GM04503 (cell line): ENCODE measurements around the gene ZFYVE28.

ENCODE experiments used
- DNase-seq: peaks from one replicate; pipeline ENCODE4 v3.0.0-alpha.2; 2012; ENCODE audit warnings: low read depth

ZFYVE28 gene

DNA sequence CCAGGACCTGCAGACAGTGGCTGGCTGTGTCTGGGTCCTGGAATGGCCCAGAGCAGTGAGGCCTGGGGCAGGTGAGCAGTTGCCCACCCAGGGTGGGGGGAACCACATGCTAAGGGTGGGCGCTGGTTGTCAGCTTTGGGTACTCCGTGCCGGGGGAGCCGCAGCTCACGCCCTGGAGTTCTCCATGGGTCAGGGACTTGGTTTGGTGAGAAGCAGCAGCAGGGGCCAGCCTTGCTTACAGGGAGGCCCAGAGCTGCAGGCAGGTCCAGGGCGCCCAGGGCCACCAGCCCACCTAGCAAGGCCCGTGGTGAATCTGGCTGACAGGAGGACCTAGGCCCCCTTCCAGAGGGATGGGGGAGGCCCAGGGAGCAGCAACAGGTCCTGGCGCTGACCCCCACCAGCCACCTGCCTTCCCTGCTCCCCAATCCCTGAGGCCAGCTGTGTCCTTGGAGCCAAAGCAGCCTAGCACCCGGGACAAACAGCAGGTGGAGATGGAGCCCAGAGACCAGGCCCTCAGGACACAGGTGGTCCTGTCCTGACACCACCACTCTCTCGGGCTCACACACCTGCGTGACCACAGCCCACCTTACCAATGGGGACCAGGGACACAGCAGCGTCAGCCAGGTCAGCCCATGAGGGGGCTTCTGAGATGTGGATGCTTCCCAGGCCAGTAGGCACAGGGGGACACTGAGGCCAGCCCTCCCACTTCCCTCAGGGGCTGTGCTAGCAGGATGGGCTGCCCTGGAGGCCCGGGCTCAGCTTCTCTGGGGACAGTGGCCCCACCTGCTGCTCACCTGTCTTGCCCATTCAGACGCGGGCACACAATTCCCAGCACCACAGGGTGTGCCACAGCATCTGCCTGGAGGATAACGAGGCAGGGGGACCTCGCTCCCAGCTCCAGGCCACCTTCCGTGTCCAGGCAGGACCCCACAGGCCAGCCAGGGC lies 160.1 kb downstream of the ZFYVE28 start:
- no peak for DNase-seq

DNA sequence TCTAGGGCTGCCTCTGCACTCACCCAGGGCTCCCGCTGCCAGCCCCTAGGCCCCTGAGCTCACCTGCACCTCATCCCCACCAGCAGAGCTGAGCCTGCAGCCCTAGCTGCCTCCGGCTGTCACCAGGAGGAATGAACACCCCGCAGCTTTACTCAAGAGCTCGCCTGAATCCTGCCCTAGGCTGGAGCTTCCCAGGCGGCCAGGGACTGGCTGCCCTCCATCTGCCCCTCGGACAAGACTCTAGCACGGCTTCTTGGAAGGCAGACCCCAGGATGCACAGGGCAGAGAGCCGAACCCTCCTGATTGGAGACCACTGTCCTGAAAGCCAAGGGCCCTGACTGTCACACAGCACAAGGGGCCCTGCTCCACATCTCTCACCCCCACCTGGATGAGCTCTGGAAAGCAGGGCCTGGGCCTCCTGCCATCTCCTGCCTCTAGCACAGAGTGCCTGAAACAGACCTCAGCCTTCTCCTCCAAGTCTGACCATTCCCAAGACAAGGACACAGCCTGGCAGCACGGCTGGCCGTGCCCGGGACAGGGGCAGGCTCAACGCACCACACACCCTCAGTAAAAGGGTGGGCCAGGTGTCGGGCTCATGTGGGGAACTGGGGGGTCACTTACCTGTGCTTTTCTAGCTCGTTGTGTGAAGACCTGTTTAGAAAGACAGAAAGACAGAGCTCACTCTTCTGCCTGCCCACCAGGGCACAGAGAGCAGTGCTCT lies 160.9 kb downstream of the ZFYVE28 start:
- no peak for DNase-seq

DNA sequence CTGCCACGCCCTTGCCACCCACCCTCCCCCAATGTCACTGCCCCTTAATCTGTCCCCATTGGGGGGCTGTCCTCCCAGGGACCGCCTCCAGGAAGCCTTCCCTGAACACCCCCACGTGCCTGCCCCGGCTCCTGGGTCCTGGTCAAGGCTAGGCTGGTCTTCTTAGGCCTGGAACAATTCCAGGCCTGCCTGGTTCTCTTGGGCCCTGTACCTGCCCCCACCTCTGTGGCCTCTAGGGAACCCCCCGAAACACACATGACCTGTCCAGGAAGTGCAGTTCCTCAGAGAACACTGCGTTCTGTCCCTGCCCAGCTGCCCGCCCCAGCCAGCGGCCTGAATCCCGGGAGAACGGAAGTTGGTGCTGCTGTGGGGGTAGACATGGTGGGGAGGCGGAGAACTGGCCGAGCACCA lies 161.7 kb downstream of the ZFYVE28 start:
- no peak for DNase-seq

DNA sequence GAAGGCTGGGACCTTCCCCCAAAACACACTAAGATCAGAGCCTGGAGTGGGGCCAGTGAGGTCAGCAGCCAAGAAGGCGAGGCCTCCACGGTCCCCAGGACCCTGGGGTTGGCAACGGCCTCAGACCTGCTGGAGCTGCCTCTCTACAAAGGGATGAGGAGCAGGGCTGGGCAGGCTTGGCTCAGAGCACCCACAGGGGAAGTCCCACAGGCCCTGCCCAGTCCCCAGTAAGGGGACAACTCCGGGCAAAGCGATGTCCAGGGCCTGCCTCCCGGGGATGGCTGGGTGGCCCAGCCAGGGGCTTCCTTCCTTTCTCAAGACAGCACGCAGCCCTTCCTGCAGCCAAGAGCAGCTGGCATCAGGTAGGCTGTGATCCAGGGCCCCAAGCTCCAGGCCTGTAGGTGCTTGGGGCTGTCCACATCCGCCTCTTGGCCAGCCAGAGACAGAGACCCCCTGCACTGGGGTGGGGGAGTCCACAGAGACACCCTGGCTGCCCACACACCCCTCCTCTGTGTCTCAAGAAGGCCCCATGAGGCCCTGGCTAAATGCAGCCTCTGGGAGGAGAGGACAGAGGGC lies 162.2 kb downstream of the ZFYVE28 start:
- no peak for DNase-seq

DNA sequence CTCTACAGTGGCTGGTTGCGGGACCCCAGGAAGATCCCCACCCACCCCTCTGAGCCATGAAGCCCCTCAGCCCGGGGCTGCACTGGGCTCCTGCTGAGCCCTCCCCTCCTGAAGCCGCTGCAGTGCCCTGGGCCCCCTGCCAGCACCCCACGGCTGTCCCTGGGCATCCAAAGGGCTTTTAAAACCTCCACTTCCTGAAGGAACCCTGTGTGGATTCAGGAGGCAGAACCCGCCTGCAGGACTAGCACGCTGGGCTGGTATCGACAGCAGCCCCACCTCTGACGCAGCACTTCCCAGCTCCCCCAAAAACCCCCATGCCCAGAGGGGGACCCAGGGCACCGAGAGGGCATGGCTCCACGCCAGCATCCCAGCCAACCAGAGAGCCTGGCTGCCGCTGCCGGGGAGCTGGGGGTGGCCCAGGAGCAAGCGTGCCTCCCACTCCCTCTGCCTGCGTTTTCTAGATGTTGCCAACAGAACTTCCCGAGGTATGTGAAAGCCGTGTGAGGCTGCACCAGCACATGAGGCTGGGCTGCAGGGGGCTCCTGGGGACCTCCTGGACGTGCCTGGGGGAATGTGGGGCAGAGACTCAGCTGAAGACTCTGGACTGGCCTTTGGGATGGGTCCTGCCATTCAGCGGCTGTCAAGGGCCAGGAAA lies 162.8 kb downstream of the ZFYVE28 start:
- DNase-seq, result no peak

DNA sequence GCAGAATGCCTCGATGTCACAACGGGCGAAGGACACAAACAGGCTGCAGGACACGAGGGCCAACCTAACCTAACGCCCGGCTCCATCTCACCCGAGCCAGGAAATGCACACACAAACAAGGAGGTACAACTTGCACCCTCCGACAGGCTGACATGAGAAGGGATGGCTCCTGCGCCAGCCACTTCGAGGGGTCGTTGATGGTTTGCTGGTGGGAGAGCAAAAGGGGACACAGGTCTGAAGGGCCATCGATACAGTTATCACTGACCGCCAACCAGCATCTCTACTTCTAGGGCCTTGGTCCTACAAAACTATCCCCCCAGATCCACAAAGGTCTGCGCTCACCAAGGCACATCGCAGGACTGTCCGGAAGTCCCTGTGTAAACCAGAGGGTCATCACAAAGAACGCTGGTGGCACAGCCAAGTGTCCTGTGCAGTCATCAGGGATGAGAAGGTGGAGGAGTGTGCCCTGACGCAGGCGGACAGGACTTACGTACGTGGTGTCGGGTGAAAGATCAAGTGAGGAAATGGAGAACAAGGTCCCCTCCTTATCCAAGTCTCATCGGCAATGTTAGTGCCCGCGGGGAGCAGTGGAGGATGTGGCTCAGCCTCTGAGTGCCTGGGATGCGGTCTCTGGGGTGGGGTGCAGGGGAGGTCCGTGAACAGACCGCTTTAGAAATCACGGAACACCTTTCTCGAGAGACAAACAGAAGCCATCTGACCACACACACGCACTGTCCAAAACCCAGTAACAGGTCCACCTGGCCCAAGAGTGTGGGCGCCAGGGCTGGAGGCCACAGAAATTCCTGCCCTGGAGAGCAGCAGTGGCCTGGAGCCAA lies 163.6 kb downstream of the ZFYVE28 start:
- DNase-seq, result no peak

DNA sequence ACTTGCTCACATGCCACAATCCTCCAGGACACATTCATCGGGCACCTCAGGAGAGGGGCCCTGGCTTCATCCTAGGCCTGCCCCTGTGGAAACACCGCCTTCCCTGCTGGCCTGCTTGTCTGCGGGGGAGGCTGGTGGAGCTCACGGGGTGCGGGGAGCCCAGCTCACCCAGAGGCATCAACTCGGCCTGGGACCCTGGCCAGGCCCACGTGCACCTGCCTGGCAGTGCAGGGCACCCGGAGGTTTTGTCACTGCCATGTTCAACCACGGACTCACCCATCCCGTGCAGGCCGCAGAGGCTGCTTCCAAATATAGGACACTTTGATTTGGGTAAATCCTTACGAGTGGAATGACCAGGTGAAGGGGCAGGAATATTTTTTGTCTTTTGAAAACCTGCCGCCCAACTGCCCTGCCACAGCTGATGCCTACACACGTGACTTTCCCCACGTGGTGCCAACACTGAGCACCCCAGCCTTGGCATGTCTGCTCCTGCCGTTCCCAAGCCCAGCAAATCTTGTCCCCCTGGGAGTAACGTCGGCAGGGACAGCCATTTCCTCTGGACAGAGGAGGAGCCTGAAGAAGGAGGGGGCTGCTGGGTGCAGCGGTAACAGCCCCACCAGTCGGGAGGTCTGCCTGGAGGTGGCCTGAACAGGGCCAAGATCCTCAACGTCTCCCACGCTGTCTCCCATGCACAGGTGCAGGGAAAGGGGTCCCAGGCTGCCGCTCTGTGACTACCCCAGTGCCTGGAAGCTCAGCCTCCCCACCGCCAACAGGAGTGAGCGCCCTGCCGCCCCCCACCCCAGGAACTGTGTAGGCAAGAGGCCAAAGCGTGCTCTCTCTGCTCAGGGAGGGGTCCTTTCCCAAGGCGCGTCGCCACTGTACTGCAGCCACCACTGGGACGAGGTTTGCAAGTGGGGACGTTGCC lies 165.0 kb downstream of the ZFYVE28 start:
- DNase-seq, result no peak

DNA sequence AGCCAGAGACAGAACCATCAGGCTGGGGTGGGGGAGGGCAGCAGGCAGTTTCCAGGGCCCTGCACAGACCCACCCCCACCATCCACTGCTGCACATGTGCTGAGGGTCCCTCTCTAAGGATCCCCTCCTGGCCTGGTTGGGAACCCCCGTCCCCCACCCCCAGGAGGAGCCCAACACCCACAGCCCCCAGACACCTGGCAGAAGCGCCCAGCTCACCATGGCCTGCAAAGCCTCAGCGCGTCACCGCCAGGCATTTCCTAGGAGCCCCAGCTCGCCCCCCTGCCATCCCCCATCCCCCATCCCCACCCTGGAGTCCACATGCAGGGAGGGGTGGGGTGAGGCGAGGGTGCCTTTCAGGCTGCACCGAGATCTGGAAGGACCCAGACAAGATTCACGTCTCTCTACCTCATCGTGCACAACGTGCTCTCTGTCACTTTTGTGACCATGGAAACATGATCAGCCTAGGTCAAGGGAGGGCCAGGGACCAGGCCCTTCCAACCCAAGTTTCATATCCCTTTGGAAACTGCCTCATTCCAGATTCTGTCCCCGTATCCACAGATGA lies 165.8 kb downstream of the ZFYVE28 start:
- DNase-seq, result no peak

DNA sequence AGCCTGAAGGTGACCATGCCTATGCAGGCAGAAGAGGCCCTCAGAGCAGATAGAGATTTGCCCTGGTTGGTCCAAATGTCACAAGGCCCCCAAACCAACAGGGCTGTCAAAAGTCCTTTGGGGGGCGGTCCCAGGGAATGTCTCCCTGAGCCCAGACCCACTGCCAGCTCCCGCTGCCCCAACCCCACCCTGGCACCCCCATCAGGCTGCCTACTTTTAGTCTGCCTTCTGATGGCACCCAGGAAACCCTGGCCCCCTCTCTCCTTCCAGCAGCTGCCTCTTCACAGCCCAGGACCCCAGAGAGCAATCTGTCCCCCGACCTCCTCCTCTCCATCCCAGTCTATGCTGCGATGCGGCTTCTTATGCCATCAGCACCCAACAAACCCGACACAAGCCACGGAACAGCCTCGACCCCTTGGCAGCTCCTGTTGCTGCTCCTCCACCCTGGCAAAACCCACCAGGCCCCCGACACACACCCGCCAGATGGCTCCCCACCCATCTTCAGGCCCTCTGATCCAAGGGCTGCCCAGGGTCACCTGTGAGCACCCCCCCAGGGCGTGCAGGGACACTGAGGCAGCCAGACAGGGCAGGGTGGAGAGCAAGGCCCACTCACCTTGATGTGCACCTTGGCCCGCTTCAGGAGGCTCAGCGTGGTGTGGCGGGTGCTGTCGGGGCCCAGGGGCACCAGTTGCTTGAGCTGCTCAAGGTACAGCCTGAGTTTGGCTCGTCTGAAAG lies 166.5 kb downstream of the ZFYVE28 start:
- DNase-seq, result no peak

DNA sequence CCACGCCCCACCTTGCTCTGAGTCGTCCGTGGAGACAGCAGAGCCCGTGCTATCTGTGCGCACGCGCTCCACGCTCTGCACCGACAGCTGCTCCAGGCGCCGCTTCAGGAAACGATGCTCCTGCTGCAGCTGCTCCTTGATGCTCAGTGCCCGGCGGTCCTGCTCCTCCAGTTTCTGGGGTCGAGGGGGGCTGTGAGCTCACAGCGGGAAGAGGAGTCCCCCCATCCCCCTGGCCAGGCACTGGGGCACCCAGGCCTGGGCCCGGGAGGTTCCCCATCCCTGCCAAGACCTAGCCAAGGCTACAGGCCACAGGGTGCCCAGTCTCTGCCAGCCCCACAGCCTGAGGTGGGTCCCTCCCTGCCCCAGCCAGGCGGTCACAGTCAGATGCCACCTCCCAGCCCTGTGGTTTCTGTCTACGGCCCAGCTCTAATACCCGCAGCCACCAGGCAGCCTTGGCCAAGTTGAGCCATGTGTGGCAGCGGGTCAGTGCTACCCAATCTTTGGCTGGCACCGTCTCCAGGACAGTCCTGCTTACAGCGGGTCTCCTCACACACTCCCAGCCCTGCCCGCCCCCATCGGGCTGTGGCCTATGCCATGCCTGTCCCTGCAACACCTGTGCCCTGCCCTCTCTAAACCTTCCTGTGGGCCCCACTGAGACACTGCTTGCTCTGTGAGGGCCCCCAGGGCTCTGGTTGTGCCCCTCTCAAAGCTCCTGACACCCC lies 167.2 kb downstream of the ZFYVE28 start:
- DNase-seq, result no peak

DNA sequence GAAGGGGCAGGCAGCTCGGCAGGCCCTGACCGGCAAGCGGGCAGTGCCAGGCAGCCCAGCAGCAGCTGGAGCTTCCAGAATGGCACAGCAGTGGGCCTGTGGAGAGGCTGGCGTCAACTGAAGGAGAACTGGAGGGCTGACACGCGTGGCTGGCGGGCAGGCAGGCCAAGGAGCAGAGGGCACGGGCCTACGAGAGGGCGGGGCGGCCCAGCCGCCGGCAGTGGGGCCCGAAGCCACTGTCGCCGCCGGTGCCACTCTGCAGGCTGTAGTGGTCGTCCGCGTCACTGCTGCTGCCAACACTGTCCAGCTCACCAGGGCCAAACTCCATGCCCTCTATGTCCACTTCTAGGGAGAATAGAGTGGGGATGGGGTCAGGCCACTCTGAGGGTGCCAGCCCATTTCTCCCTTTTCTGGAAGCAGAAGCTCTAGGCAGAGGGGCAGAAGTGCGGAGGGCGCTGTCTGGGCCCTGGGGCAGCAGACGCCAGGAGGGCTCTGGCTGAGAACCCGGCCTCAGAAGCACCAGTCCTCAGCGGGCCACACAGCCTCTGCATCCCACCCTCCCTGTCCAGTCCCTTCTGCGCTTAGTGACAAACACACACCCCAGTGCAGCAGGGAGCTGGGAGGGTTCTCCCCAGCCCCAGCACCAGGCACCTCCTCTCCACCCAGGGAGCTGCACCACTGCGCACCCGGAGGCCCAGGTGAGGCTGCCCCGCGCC lies 167.9 kb downstream of the ZFYVE28 start:
- no peak for DNase-seq

DNA sequence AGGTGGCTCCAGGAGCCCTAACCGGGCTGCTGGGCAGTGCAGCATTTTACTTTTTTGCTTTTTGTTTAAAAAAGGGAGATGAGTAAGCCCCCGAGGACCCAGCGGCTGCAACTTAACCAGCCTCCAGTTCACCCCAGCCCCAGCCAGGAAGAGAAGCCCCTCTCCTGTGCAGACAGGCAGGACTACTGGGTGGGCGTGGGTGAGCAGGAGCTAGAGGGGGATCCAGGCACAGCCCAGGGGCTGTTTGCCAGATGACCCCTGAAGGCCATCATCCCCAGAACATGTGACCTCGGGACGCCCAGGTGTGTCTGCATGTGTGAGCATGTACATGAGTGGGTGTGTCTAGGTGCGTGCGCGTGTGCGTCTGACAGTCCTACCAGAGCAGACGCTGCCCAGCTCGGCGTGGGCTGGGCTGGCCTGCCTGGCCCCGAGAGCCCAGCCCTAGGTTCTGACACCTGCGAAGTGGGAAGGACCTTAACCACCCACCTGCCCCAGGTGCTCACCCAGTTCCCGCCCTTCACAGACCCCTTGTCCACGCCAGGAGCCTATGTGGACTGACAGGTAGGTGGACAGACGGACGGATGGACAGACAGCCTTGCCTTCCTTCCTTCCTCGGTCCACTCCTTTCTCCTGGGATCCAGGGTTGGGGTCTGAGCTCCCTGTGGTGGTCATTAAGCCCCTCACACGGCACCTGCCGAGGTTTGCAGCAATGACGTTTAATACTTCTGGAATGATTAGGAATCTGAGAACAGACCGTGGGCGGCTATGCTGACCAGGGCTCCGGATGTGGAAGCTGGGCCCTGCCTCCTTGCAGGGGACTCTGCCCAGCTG lies 168.7 kb downstream of the ZFYVE28 start:
- no peak for DNase-seq

DNA sequence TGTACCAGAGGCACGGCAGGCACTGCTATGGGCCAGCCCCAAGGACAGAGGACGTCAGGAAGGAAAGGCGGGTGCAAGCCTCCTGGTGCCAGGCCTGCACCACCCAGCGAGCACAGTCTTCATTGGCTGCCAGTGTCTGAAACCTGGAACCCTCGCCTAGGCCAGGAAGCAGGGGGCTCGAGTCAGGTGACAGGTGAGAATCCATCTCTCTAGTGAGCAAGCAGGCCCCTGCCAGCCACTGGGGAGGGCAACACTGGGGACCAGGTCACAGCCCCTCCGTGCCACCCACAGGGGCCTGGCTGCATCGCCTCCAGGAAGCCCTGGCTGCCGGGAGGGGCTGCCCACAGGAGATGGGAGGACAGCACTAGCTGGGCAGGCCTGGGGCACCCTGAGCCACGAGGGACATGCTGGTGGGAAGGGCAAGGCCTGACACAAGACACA lies 169.6 kb downstream of the ZFYVE28 start:
- DNase-seq, result no peak

DNA sequence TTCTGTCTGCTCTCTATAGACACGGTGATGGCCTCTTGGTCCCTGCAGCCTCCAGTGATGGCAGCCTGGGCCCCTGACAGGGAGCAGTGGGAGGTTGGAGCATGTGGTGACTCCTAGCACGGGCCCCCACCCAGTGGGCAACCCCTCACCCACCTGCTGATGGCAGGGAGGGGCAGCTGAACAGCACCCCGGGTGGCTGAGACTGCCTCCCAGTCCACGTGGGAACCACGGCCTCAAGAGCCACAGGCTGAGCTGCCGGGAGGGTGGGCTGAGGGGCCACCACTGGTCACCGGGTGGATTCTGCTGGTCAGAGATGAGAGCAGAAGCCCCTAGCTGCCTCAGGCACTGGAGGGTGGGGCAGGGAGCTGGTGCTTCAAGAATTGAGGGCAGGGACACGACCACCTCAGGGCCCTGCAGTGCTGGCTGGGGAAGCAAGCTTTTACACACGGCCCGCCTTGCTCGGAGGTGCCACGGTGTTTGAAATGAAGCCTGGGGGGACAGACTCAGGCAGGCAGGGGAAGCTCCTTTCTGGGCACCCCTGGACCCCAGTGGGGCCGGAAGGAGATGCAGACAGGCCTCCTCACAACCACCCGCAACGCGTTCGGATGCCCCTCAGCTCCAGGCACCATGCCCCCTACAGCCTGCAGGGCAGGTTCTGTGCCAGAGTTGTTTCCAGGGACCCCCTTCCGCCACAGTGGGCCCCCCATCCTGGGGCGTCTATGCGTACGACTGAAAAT lies 170.2 kb downstream of the ZFYVE28 start:
- DNase-seq, result no peak

DNA sequence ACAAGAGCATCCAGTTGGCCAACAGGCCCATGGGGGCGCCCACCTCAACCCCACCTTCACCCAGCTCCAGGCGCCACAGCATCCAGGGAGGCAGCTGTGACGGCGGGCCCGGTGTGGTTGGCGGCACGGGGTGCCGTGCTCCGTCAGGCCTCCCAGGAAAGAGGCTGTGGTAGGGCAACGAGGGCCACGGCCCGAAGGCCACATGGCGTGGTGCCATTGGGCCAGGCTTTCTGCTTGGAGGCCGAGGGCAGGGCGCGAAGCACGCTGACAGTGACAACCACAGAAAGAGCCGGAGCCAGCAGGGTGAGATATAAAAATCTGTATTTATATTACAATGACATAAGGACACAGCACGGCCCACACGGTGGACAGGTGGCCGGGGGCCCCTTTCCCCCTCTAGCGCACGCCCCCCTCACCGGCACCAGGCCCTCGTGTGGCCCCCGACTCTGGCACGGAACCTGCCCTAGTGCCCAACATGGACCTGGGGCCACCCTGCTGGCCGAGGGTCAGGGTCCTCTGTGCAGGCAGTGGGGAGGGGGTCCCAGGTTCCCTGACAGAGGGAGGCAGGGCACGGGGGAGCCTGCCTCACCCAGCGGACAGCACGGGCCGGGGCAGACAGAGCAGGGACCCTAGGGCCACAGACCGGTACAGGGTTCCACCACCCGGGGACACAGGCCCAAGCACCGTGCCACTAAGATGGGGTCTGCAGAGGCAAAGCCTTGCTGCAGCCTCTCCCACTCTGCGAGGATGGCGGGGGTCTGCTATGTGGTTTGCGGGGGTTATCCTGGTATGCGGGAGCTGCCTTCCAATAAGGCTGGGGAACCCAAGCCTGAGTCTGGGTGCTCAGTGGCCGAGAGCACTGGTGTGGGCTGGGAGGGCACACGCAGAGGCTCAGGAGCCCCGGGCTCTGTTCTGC lies 171.1 kb downstream of the ZFYVE28 start:
- no peak for DNase-seq
